HCT116 (cell line): Measurements from ENCODE around the gene GGCX. TPM values are rescaled to one million over a fixed set of nuclear protein-coding genes. Genes with fewer than 3 reads are reported as not detected.

Experiments used
- ATAC-seq: fragments of 200-7000 bp; cut with Tn5 transposase; 2 replicates; pipeline ENCODE4 v1.9.1; 2020; ENCODE audit warnings: mild to moderate bottlenecking, moderate library complexity
- BruUV-seq: library from RNA; stranded (reverse); fragments of 400-500 nt; replicated peaks from 2 replicates; lab custom pipeline; 2021; lab: Mats Ljungman, UMichigan
- CTCF ChIA-PET: fragments of 300-600 bp; sonication (Branson Sonifier 250); formaldehyde crosslinking; loops from one replicate; lab custom pipeline; 2021; ENCODE audit warnings: antibody characterized with exemption; lab: Charles Lee
- POLR2A ChIA-PET: fragments of 300-600, 350-600 bp; sonication (Branson Sonifier 250); formaldehyde crosslinking; loops from one replicate; lab custom pipeline; 2021; ENCODE audit warnings: antibody characterized with exemption; lab: Charles Lee
- RAD21 ChIA-PET, 2 experiments: fragments of 300-600 bp; sonication (Branson Sonifier 250); formaldehyde crosslinking; loops; one replicate each; lab custom pipeline; 2023; ENCODE audit warnings: low total read pairs in 2 of 2; ENCODE audit not compliant: uncharacterized antibody in 2 of 2, unreplicated experiment in 2 of 2, low non-redundant PET in 1 of 2; lab: Charles Lee
- DNase-seq: peaks from one replicate; pipeline ENCODE4 v3.0.0-alpha.2; 2010; ENCODE audit warnings: low read depth, low spot score
- H2AFZ ChIP-seq: fragments of 200-600 bp; shearing (Covaris generic), sonication (generic); 2 replicates; pipeline ENCODE4 v1.6.1; 2017; ENCODE audit warnings: low read depth, mixed run types, mixed read lengths, antibody characterized with exemption, low read length; ENCODE audit not compliant: poor library complexity, severe bottlenecking
- H3K27ac ChIP-seq: 2 replicates; pipeline ENCODE4 v1.5.1; 2012; ENCODE audit warnings: low read depth, low read length
- H3K27me3 ChIP-seq: fragments of 200-600 bp; sonication (generic); 2 replicates; pipeline ENCODE4 v1.6.1; 2016; ENCODE audit warnings: mixed run types, low read length, mixed read lengths; ENCODE audit not compliant: insufficient read depth
- H3K36me3 ChIP-seq, 2 experiments: fragments of 200-500 bp in 1 of 2; fragments of 200-600 bp in 1 of 2; sonication (Bioruptor generic) in 1 of 2; sonication (generic) in 1 of 2; 2 replicates each; pipeline versions ENCODE4 v1.5.1 to v1.6.1; 2014 to 2016; ENCODE audit warnings: low read length in 2 of 2, inconsistent platforms in 1 of 2, mixed read lengths in 1 of 2, mixed run types in 1 of 2; ENCODE audit not compliant: insufficient read depth in 2 of 2, control insufficient read depth in 1 of 2
- H3K4me1 ChIP-seq, 2 experiments: fragments of 200-600 bp in 1 of 2; sonication (generic) in 1 of 2; 2 replicates each; pipeline versions ENCODE4 v1.5.1 to v1.6.1; 2012 to 2017; ENCODE audit warnings: low read length in 2 of 2, inconsistent platforms in 1 of 2, mild to moderate bottlenecking in 1 of 2, mixed read lengths in 1 of 2, mixed run types in 1 of 2, moderate library complexity in 1 of 2; ENCODE audit not compliant: insufficient read depth in 2 of 2, control insufficient read depth in 1 of 2
- H3K4me2 ChIP-seq: fragments of 200-600 bp; sonication (generic); 2 replicates; pipeline ENCODE4 v1.6.1; 2017; ENCODE audit warnings: mixed run types, low read length, mixed read lengths
- H3K4me3 ChIP-seq, 2 experiments: fragments of 200-600 bp in 1 of 2; sonication (generic) in 1 of 2; replicated peaks in 1 of 2; 2 replicates each; pipeline ENCODE4 v1.5.1; 2011 to 2016; ENCODE audit warnings: low read length in 2 of 2, control low read depth in 1 of 2, low read depth in 1 of 2, mild to moderate bottlenecking in 1 of 2, mixed read lengths in 1 of 2, mixed run types in 1 of 2
- H3K79me2 ChIP-seq: fragments of 200-600 bp; sonication (generic); 2 replicates; pipeline ENCODE4 v1.6.1; 2017; ENCODE audit warnings: mild to moderate bottlenecking, mixed run types, low read length, moderate library complexity, mixed read lengths; ENCODE audit not compliant: insufficient read depth
- H3K9ac ChIP-seq: fragments of 200-600 bp; sonication (generic); 2 replicates; pipeline ENCODE4 v1.6.1; 2016; ENCODE audit warnings: low read length, mixed read lengths
- H3K9me2 ChIP-seq: fragments of 200-600 bp; sonication (generic), shearing (Covaris generic); 2 replicates; pipeline ENCODE4 v1.6.1; 2017; ENCODE audit warnings: mixed run types, mild to moderate bottlenecking, moderate library complexity; ENCODE audit not compliant: insufficient read depth
- H3K9me3 ChIP-seq, 2 experiments: fragments of 200-500 bp in 1 of 2; fragments of 200-600 bp in 1 of 2; sonication (Bioruptor generic) in 1 of 2; sonication (generic) in 1 of 2; 2 replicates each; pipeline ENCODE4 v1.6.1; 2014 to 2017; ENCODE audit warnings: low read length in 2 of 2, mixed read lengths in 2 of 2, inconsistent platforms in 1 of 2, low read depth in 1 of 2, mild to moderate bottlenecking in 1 of 2, mixed run types in 1 of 2, moderate library complexity in 1 of 2; ENCODE audit not compliant: control insufficient read depth in 1 of 2, insufficient read depth in 1 of 2
- H4K20me1 ChIP-seq: fragments of 200-600 bp; sonication (generic), shearing (Covaris generic); 2 replicates; pipeline ENCODE4 v1.6.1; 2017; ENCODE audit warnings: mixed run types, mild to moderate bottlenecking, moderate library complexity; ENCODE audit not compliant: insufficient read depth
- CEBPB ChIP-seq: IDR thresholded peaks from 2 replicates; pipeline ENCODE4 v1.6.1; 2012; ENCODE audit warnings: low read depth
- EZH2phosphoT487 ChIP-seq: fragments of 200-600 bp; IDR thresholded peaks from 2 replicates; pipeline ENCODE4 v1.6.1; 2018; ENCODE audit warnings: antibody characterized with exemption, borderline replicate concordance
- JUND ChIP-seq: IDR thresholded peaks from 2 replicates; pipeline ENCODE4 v1.6.1; 2012
- POLR2A ChIP-seq: IDR thresholded peaks from 2 replicates; pipeline ENCODE4 v1.7.0; 2011; ENCODE audit warnings: borderline replicate concordance; ENCODE audit not compliant: insufficient read depth, insufficient read length; ENCODE audit errors: extremely low read depth
- RAD21 ChIP-seq: IDR thresholded peaks from 2 replicates; pipeline ENCODE4 v1.6.1; 2012; ENCODE audit warnings: low read depth, mild to moderate bottlenecking
- SIN3A ChIP-seq: IDR thresholded peaks from 2 replicates; pipeline ENCODE4 v1.6.1; 2012; ENCODE audit warnings: low read depth
- SRF ChIP-seq: IDR thresholded peaks from 2 replicates; pipeline ENCODE4 v1.6.1; 2012; ENCODE audit warnings: low read depth
- YY1 ChIP-seq: IDR thresholded peaks from 2 replicates; pipeline ENCODE4 v1.6.1; 2011; ENCODE audit warnings: low read length, low read depth, moderate library complexity, mild to moderate bottlenecking; ENCODE audit not compliant: insufficient replicate concordance; ENCODE audit errors: extremely low read depth
- ZBTB33 ChIP-seq: IDR thresholded peaks from 2 replicates; pipeline ENCODE4 v1.6.1; 2011; ENCODE audit warnings: mild to moderate bottlenecking, low read length, moderate library complexity; ENCODE audit not compliant: insufficient replicate concordance; ENCODE audit errors: extremely low read depth
- ZFX ChIP-seq: fragments of 450-650 bp; IDR thresholded peaks from 2 replicates; pipeline ENCODE4 v1.6.1; 2017
- intact Hi-C: fragments of 100-400 bp; cut with micrococcal nuclease; formaldehyde crosslinking; loops from 2 replicates; pipeline ENCODE4 v1.10.0; 2022
- total RNA-seq: library from RNA; stranded (reverse); gene quantifications from one replicate; pipeline ENCODE4 v1.2.1, GENCODE V29; 2021; ENCODE audit not compliant: unreplicated experiment
- TF ChIP-seq, protein P1 (sequence below): IDR thresholded peaks from 2 replicates; pipeline ENCODE4 v1.6.1; 2012
- TF ChIP-seq, protein P2 (sequence below): IDR thresholded peaks from 2 replicates; pipeline ENCODE4 v1.6.1; 2012; ENCODE audit warnings: low read depth

GGCX gene
- total RNA-seq, 1 experiment from 2014 or later = 43.5 TPM

DNA sequence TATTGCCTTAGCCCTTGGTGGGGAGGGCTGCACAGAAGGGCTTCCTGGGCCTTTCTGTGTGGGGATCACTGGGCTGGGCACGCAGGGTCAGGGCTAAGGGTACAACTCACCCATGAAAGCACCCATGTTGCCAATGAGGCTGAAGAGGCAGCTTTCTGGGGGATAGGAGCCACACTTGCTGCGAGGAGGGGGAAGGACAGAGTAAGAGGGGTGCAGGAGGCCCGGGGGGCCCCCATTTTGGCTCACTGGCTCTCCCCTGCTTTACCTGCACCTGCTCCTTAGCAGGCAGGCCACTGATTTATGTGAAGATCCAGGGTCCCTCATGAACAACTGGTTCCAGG lies 38.9 kb upstream of the GGCX start:
- no peak overlapping the region for H3K4me2 ChIP-seq
- RAD21 ChIA-PET = no interaction called here

More for the DNA sequence above, 38.9 kb upstream of the GGCX start:
- no TSS peak for BruUV-seq
- POLR2A ChIA-PET = interaction anchor here (0.6 kb wide), 1 partner anchor 12 kb away, joined by 3 read pairs; the partner anchor contains the start of gene C2orf68
- H3K4me1 ChIP-seq = peaks cover 11 to 25% of the 10 kb centered on the region in 2 experiments
- peaks cover 18% of the 10 kb centered on the region for H3K79me2 ChIP-seq
- H3K27me3 ChIP-seq = no peaks in the 10 kb centered on the region
- no peaks in the 10 kb centered on the region for H4K20me1 ChIP-seq
- H3K9me2 ChIP-seq = no peaks in the 10 kb centered on the region
- CTCF ChIA-PET = no interaction called here
- intact Hi-C loops = loop anchor here (5.0 kb wide), 1 partner anchor 188 kb away; the partner anchor contains the start of gene CAPG
- TF ChIP-seq ZFX (no peak), JUND (no peak), CEBPB (no peak), EZH2phosphoT487 (no peak), YY1 (no peak), ZBTB33 (no peak), SRF (no peak), POLR2A (no peak), SIN3A (no peak), RAD21 (no peak)
- TF ChIP-seq, protein P1, sequence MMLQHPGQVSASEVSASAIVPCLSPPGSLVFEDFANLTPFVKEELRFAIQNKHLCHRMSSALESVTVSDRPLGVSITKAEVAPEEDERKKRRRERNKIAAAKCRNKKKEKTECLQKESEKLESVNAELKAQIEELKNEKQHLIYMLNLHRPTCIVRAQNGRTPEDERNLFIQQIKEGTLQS = no peak
- TF ChIP-seq, protein P2, sequence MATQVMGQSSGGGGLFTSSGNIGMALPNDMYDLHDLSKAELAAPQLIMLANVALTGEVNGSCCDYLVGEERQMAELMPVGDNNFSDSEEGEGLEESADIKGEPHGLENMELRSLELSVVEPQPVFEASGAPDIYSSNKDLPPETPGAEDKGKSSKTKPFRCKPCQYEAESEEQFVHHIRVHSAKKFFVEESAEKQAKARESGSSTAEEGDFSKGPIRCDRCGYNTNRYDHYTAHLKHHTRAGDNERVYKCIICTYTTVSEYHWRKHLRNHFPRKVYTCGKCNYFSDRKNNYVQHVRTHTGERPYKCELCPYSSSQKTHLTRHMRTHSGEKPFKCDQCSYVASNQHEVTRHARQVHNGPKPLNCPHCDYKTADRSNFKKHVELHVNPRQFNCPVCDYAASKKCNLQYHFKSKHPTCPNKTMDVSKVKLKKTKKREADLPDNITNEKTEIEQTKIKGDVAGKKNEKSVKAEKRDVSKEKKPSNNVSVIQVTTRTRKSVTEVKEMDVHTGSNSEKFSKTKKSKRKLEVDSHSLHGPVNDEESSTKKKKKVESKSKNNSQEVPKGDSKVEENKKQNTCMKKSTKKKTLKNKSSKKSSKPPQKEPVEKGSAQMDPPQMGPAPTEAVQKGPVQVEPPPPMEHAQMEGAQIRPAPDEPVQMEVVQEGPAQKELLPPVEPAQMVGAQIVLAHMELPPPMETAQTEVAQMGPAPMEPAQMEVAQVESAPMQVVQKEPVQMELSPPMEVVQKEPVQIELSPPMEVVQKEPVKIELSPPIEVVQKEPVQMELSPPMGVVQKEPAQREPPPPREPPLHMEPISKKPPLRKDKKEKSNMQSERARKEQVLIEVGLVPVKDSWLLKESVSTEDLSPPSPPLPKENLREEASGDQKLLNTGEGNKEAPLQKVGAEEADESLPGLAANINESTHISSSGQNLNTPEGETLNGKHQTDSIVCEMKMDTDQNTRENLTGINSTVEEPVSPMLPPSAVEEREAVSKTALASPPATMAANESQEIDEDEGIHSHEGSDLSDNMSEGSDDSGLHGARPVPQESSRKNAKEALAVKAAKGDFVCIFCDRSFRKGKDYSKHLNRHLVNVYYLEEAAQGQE = no peak
- TF ChIP-seq, all 23 proteins: peak for 0
- H3K36me3 ChIP-seq = peaks cover 4 to 5% of the 10 kb centered on the region in 2 experiments; a peak in 3 of 4 replicates
- no peak for ATAC-seq
- no peaks in the 10 kb centered on the region for H3K9me3 ChIP-seq
- H2AFZ ChIP-seq = no peak overlapping the region
- DNase-seq = no peak
- H3K27ac ChIP-seq = no peak overlapping the region
- no peak overlapping the region for H3K4me3 ChIP-seq
- H3K9ac ChIP-seq = no peak overlapping the region
